ENCODE results near the gene PLK2. TPM values are rescaled to one million over a fixed set of nuclear protein-coding genes. Genes with fewer than 3 reads are reported as not detected.

PLK2 gene
- polyA plus RNA-seq (2013, experiment 1 of 2): 185 TPM
- 180 TPM for polyA plus RNA-seq (2013, experiment 2 of 2)

DNA sequence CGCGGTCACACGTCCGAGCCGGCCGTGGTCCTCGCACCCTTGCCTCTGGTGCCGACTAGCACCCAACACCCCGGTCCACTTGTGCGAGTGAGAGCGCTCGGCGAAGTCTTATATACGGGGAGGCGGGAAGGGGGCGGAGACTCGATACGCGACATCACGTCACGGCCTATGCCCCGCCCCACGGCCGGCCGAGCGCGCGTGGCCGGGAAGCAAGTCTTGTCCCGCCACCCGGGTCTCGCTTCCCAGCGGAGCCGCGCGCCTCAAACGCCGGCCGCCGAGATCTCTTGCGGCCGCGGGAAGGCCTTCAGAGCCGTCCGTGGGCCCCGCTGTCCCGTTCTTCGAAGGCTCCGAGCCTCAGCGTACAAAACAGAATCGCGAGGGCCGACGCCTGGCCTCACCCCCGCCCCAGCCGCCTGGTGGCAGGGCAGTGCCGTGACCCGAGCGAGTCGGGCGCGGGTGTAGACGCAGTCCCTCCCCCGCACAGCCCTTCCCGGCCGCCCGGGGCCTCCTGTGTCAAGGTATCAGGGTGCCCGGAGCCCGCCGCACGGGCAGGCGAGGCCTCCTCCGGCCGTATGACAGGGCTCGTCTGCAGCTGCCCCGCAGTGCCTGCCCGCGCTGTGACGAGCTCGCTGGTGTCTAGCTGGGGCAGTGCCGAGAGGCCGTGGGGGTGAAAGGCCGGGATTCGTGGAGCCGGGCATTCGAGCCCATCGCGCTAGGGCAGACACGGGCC is at the start of gene PLK2:
Gene PLK2, minus strand, starts transcription at position 85 of the 730 bp plus-strand sequence. CDS start 127 bp downstream, outside the sequence.
- Histone ChIP-seq H3K4me3 (ENCODE audit: insufficient read depth in 1 of 2, low read depth in 1 of 2, low read length in 2 of 2) (peak within 1 kb of the TSS; percentile 82 to 98), H3K9me3 (ENCODE audit: control insufficient read depth, low read length) (no peaks in the 10 kb centered on the region), H3K14ac (ENCODE audit: low read length in 2 of 2) (peak within 1 kb of the TSS in 1 of 2 experiments; percentile 100), H3K23ac (ENCODE audit: low read length in 2 of 2) (peak within 1 kb of the TSS; percentile 97 to 99), H3K9ac (ENCODE audit: low read length) (peak within 1 kb of the TSS; percentile 92), H2BK15ac (ENCODE audit: low read depth, poor library complexity, severe bottlenecking) (peak within 1 kb of the TSS; percentile 90), H3K4me1 (ENCODE audit: control insufficient read depth, insufficient read depth, low read depth, low read length) (no peaks in the 10 kb centered on the region), H4K91ac (ENCODE audit: low read length) (peak within 1 kb of the TSS; percentile 90), H2AFZ (ENCODE audit: low read depth, low read length) (peak within 1 kb of the TSS; percentile 43), H2BK5ac (ENCODE audit: low read depth, low read length, poor library complexity, severe bottlenecking) (peak within 1 kb of the TSS; percentile 96), H3K27me3 (ENCODE audit: control insufficient read depth in 1 of 2, insufficient read depth in 1 of 2, low read length in 2 of 2) (no peaks in the 10 kb centered on the region), H3K18ac (ENCODE audit: low read depth in 1 of 2, low read length in 2 of 2) (peak within 1 kb of the TSS; percentile 98), H3K27ac (ENCODE audit: low read length, poor library complexity, severe bottlenecking) (peak within 1 kb of the TSS; percentile 98), H2BK12ac (ENCODE audit: low read length in 2 of 2) (peak within 1 kb of the TSS; percentile 57 to 89), H2BK120ac (ENCODE audit: low read depth, low read length) (peak within 1 kb of the TSS; percentile 79), H3K79me1 (replicated peaks; ENCODE audit: low read length, poor library complexity, severe bottlenecking) (no peaks in the 10 kb centered on the region), H2AK5ac (ENCODE audit: low read length, severe bottlenecking) (peak within 1 kb of the TSS; percentile 33), H4K8ac (ENCODE audit: low read length) (peak within 1 kb of the TSS; percentile 90), H3K4ac (ENCODE audit: low read depth in 1 of 2, low read length in 2 of 2) (peak within 1 kb of the TSS; percentile 75 to 94), H3K4me2 (ENCODE audit: low read length, poor library complexity, severe bottlenecking) (peak within 1 kb of the TSS; percentile 72), H3K36me3 (ENCODE audit: control insufficient read depth in 1 of 2, insufficient read depth in 2 of 2, low read depth in 1 of 2, low read length in 2 of 2) (peaks cover 6 to 29% of the 10 kb centered on the region in 2 experiments)
- WGBS: under 1% methylated on average over 88 of the region's 89 CpGs
- peak; percentile 94 for DNase-seq

DNA sequence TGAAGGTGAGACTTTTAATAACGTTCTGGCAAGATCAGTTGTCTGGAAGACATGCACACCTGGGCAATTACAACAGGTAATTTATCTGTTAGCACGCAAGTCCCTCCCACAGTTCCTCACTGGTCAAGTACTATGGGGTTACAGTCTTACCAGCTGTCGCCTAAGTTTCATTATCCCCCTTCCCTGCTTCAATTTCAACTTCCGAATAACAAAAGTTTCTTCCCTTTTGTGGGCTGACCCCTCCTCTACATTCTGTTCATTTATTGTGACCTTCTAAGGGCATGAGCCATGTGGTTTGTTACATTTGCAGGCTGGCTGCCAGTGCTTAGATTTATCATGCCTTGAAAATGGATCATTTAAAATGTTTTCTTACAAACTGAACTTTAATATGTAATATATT is 47.8 kb upstream of the PLK2 start:
- Histone ChIP-seq H3K4me3 (ENCODE audit: insufficient read depth in 1 of 2, low read depth in 1 of 2, low read length in 2 of 2) (no peak overlapping the region), H2AFZ (ENCODE audit: low read depth, low read length) (no peak overlapping the region), H2AK5ac (ENCODE audit: low read length, severe bottlenecking) (no peak overlapping the region), H3K23ac (ENCODE audit: low read length in 2 of 2) (no peak overlapping the region), H2BK12ac (ENCODE audit: low read length in 2 of 2) (no peak overlapping the region), H2BK15ac (ENCODE audit: low read depth, poor library complexity, severe bottlenecking) (no peak overlapping the region), H4K8ac (ENCODE audit: low read length) (no peak overlapping the region), H3K36me3 (ENCODE audit: control insufficient read depth in 1 of 2, insufficient read depth in 2 of 2, low read depth in 1 of 2, low read length in 2 of 2) (no peaks in the 10 kb centered on the region), H3K9ac (ENCODE audit: low read length) (no peak overlapping the region), H4K91ac (ENCODE audit: low read length) (no peak overlapping the region), H3K4me1 (ENCODE audit: control insufficient read depth, insufficient read depth, low read depth, low read length) (no peaks in the 10 kb centered on the region), H3K14ac (ENCODE audit: low read length in 2 of 2) (no peak overlapping the region), H3K79me1 (replicated peaks; ENCODE audit: low read length, poor library complexity, severe bottlenecking) (no peaks in the 10 kb centered on the region), H3K4me2 (ENCODE audit: low read length, poor library complexity, severe bottlenecking) (no peak overlapping the region), H2BK120ac (ENCODE audit: low read depth, low read length) (no peak overlapping the region), H3K9me3 (ENCODE audit: control insufficient read depth, low read length) (no peaks in the 10 kb centered on the region), H3K18ac (ENCODE audit: low read depth in 1 of 2, low read length in 2 of 2) (no peak overlapping the region), H3K27ac (ENCODE audit: low read length, poor library complexity, severe bottlenecking) (no peak overlapping the region), H3K27me3 (ENCODE audit: control insufficient read depth in 1 of 2, insufficient read depth in 1 of 2, low read length in 2 of 2) (peaks cover 5 to 8% of the 10 kb centered on the region in 2 experiments), H3K4ac (ENCODE audit: low read depth in 1 of 2, low read length in 2 of 2) (no peak overlapping the region), H2BK5ac (ENCODE audit: low read depth, low read length, poor library complexity, severe bottlenecking) (no peak overlapping the region)
- 64% methylated on average over 4 of the region's 4 CpGs for WGBS
- no peak for DNase-seq

DNA sequence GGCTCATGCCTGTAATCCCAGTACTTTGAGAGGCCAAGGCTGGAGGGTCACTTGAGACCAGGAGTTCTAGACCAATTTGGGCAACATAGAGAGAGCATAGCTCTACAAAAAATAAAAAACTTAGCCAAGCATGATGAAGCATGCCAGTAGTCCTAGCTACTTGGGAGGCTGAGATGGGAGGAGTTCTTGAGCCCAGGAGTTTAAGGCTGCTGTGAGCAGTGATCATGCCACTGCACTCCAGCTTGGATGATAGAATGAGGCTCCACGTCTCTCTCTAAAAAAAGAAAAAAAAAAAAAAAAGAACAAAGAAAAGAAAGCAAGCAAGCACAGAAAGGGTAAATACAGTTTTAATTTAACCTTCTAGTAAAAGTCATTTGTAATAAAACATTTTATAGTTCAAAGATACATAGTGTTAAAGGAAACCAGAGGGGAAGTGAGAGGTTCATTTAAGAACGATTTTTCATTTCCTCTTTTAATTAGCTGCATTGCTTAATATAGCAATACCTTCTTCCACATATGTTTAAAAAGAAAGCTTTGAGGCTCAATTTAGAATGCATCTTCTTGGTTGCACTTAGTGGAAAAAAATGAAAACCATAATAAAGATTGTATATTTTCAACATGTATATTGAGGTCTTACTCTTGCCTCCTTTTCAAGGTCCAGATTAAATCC is 46.2 kb upstream of the PLK2 start:
- no peak overlapping the region for H2BK12ac ChIP-seq (ENCODE audit: low read length in 2 of 2)
- no peaks in the 10 kb centered on the region for H3K79me1 ChIP-seq (replicated peaks; ENCODE audit: low read length, poor library complexity, severe bottlenecking)
- H4K91ac ChIP-seq (ENCODE audit: low read length): no peak overlapping the region
- H3K4me2 ChIP-seq (ENCODE audit: low read length, poor library complexity, severe bottlenecking): no peak overlapping the region
- H2BK15ac ChIP-seq (ENCODE audit: low read depth, poor library complexity, severe bottlenecking): no peak overlapping the region
- H2BK5ac ChIP-seq (ENCODE audit: low read depth, low read length, poor library complexity, severe bottlenecking): no peak overlapping the region
- no peaks in the 10 kb centered on the region for H3K9me3 ChIP-seq (ENCODE audit: control insufficient read depth, low read length)
- H2AFZ ChIP-seq (ENCODE audit: low read depth, low read length): no peak overlapping the region
- no peak overlapping the region for H3K23ac ChIP-seq (ENCODE audit: low read length in 2 of 2)
- no CpG with 5 or more reads among the region's 2 CpGs for WGBS
- H2BK120ac ChIP-seq (ENCODE audit: low read depth, low read length): no peak overlapping the region
- H3K4me3 ChIP-seq (ENCODE audit: insufficient read depth in 1 of 2, low read depth in 1 of 2, low read length in 2 of 2): no peak overlapping the region
- no peak overlapping the region for H2AK5ac ChIP-seq (ENCODE audit: low read length, severe bottlenecking)
- H3K4me1 ChIP-seq (ENCODE audit: control insufficient read depth, insufficient read depth, low read depth, low read length): no peaks in the 10 kb centered on the region
- H3K36me3 ChIP-seq (ENCODE audit: control insufficient read depth in 1 of 2, insufficient read depth in 2 of 2, low read depth in 1 of 2, low read length in 2 of 2): no peaks in the 10 kb centered on the region
- H4K8ac ChIP-seq (ENCODE audit: low read length): no peak overlapping the region
- no peak for DNase-seq
- no peak overlapping the region for H3K14ac ChIP-seq (ENCODE audit: low read length in 2 of 2)
- H3K27ac ChIP-seq (ENCODE audit: low read length, poor library complexity, severe bottlenecking): no peak overlapping the region
- H3K9ac ChIP-seq (ENCODE audit: low read length): no peak overlapping the region
- H3K27me3 ChIP-seq (ENCODE audit: control insufficient read depth in 1 of 2, insufficient read depth in 1 of 2, low read length in 2 of 2): peaks cover 5 to 15% of the 10 kb centered on the region in 2 experiments
- no peak overlapping the region for H3K4ac ChIP-seq (ENCODE audit: low read depth in 1 of 2, low read length in 2 of 2)
- no peak overlapping the region for H3K18ac ChIP-seq (ENCODE audit: low read depth in 1 of 2, low read length in 2 of 2)

DNA sequence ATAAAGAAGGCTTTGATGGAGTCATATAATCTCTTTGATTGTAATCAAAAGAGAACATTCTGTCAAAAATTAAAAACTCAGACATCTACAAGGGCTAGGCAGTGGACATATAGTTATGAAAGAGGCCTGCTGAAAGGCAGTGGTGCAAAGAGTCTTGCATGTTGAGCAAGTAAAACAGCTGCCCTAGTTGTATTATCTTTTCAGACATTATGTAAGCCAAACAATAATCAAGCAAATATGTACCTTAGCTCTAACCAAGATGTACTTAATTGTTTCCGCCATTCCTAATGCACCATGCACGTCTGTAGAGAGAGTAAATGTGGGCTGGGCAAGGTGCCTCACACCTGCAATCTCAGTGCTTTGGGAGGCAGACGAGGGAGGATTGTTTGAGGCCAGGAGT is 45.6 kb upstream of the PLK2 start:
- no peak overlapping the region for H4K8ac ChIP-seq (ENCODE audit: low read length)
- H3K4me2 ChIP-seq (ENCODE audit: low read length, poor library complexity, severe bottlenecking): no peak overlapping the region
- no peak overlapping the region for H3K18ac ChIP-seq (ENCODE audit: low read depth in 1 of 2, low read length in 2 of 2)
- no peak overlapping the region for H2BK5ac ChIP-seq (ENCODE audit: low read depth, low read length, poor library complexity, severe bottlenecking)
- 91% methylated on average over 1 of the region's 3 CpGs for WGBS
- no peaks in the 10 kb centered on the region for H3K79me1 ChIP-seq (replicated peaks; ENCODE audit: low read length, poor library complexity, severe bottlenecking)
- H4K91ac ChIP-seq (ENCODE audit: low read length): no peak overlapping the region
- H2BK120ac ChIP-seq (ENCODE audit: low read depth, low read length): no peak overlapping the region
- no peaks in the 10 kb centered on the region for H3K9me3 ChIP-seq (ENCODE audit: control insufficient read depth, low read length)
- no peak overlapping the region for H2BK15ac ChIP-seq (ENCODE audit: low read depth, poor library complexity, severe bottlenecking)
- peaks cover 5 to 15% of the 10 kb centered on the region in 2 experiments for H3K27me3 ChIP-seq (ENCODE audit: control insufficient read depth in 1 of 2, insufficient read depth in 1 of 2, low read length in 2 of 2)
- H3K4me3 ChIP-seq (ENCODE audit: insufficient read depth in 1 of 2, low read depth in 1 of 2, low read length in 2 of 2): no peak overlapping the region
- H3K9ac ChIP-seq (ENCODE audit: low read length): no peak overlapping the region
- DNase-seq: no peak
- no peak overlapping the region for H3K23ac ChIP-seq (ENCODE audit: low read length in 2 of 2)
- no peak overlapping the region for H3K14ac ChIP-seq (ENCODE audit: low read length in 2 of 2)
- no peak overlapping the region for H3K27ac ChIP-seq (ENCODE audit: low read length, poor library complexity, severe bottlenecking)
- H2BK12ac ChIP-seq (ENCODE audit: low read length in 2 of 2): no peak overlapping the region
- H3K4me1 ChIP-seq (ENCODE audit: control insufficient read depth, insufficient read depth, low read depth, low read length): no peaks in the 10 kb centered on the region
- H2AK5ac ChIP-seq (ENCODE audit: low read length, severe bottlenecking): no peak overlapping the region
- H3K36me3 ChIP-seq (ENCODE audit: control insufficient read depth in 1 of 2, insufficient read depth in 2 of 2, low read depth in 1 of 2, low read length in 2 of 2): no peaks in the 10 kb centered on the region
- no peak overlapping the region for H2AFZ ChIP-seq (ENCODE audit: low read depth, low read length)
- no peak overlapping the region for H3K4ac ChIP-seq (ENCODE audit: low read depth in 1 of 2, low read length in 2 of 2)

All from mesenchymal stem cell (in vitro differentiated cells and primary cell).